ENCODE data around the gene PPM1E.

Gene PPM1E

GRCh38 chr17:59000022-59000421, 244.4 kb downstream of the PPM1E start:
- DNase-seq = no peak

GRCh38 chr17:59001158-59001814, 245.6 kb downstream of the PPM1E start:
- peak; percentile 92 for DNase-seq

- no peak for DNase-seq
These were observed 246.5 kb downstream of the PPM1E start for GRCh38 chr17:59002126-59002525.

- DNase-seq = no peak
These were observed 247.2 kb downstream of the PPM1E start for GRCh38 chr17:59002848-59003247.

GRCh38 chr17:59003860-59004259, 248.2 kb downstream of the PPM1E start:
- DNase-seq = no peak

GRCh38 chr17:59004338-59005111, 248.9 kb downstream of the PPM1E start:
- DNase-seq = peak; percentile 74

- DNase-seq = no peak
These were observed 252.3 kb downstream of the PPM1E start for GRCh38 chr17:59007995-59008394.

GRCh38 chr17:59008737-59009136, 253.1 kb downstream of the PPM1E start:
- DNase-seq = no peak

- no peak for DNase-seq
These were observed 254.4 kb downstream of the PPM1E start for GRCh38 chr17:59010026-59010425.

- no peak for DNase-seq
These were observed 256.3 kb downstream of the PPM1E start for GRCh38 chr17:59011975-59012374.

- DNase-seq = no peak
These were observed 262.4 kb downstream of the PPM1E start for GRCh38 chr17:59018019-59018418.

- DNase-seq = no peak
These were observed 269.3 kb downstream of the PPM1E start for GRCh38 chr17:59024916-59025315.

- DNase-seq = no peak
These were observed 270.7 kb downstream of the PPM1E start for GRCh38 chr17:59026176-59026939.

GRCh38 chr17:59027750-59028149, 272.1 kb downstream of the PPM1E start:
- DNase-seq = no peak

- no peak for DNase-seq
These were observed 272.7 kb downstream of the PPM1E start for GRCh38 chr17:59028328-59028727.

- DNase-seq = no peak
These were observed 275.2 kb downstream of the PPM1E start for GRCh38 chr17:59030811-59031210.
